NCI-H526 treated with DMSO at 0.1 percent for 48 hours (cell line): ENCODE measurements around the gene RRP15.

ENCODE experiments used
- DNase-seq: peaks from one replicate; lab custom pipeline; 2025; lab: John Stamatoyannopoulos, UW

Gene RRP15

GRCh38 chr1:218341325-218341724, 56.2 kb downstream of the RRP15 start:
- no peak for DNase-seq

GRCh38 chr1:218342091-218342490, 57.0 kb downstream of the RRP15 start:
- no peak for DNase-seq

GRCh38 chr1:218344814-218345672, 60.0 kb downstream of the RRP15 start, which contains the start of gene TGFB2:
Gene TGFB2, plus strand, starts transcription at chr1:218345336. Its CDS starts 1,366 bp downstream, at chr1:218346702.
- DNase-seq: no peak

- DNase-seq: peak; percentile 76
Observed at GRCh38 chr1:218345673-218346390, 60.7 kb downstream of the RRP15 start.

- no peak for DNase-seq
Observed at GRCh38 chr1:218346391-218347204, 61.5 kb downstream of the RRP15 start.

GRCh38 chr1:218347336-218347722, 62.2 kb downstream of the RRP15 start:
- DNase-seq: no peak

GRCh38 chr1:218347723-218348627, 62.9 kb downstream of the RRP15 start:
- DNase-seq: no peak

GRCh38 chr1:218348628-218349071, 63.6 kb downstream of the RRP15 start:
- DNase-seq: no peak

GRCh38 chr1:218349348-218350034, 64.4 kb downstream of the RRP15 start:
- no peak for DNase-seq

GRCh38 chr1:218350035-218350525, 65.0 kb downstream of the RRP15 start:
- no peak for DNase-seq

GRCh38 chr1:218350801-218351266, 65.7 kb downstream of the RRP15 start:
- DNase-seq: no peak

- DNase-seq: no peak
Observed at GRCh38 chr1:218351391-218352074, 66.4 kb downstream of the RRP15 start.

GRCh38 chr1:218352075-218352438, 67.0 kb downstream of the RRP15 start:
- no peak for DNase-seq

- DNase-seq: no peak
Observed at GRCh38 chr1:218353656-218354055, 68.6 kb downstream of the RRP15 start.

- no peak for DNase-seq
Observed at GRCh38 chr1:218355278-218355677, 70.2 kb downstream of the RRP15 start.

GRCh38 chr1:218357211-218357892, 72.3 kb downstream of the RRP15 start:
- no peak for DNase-seq

GRCh38 chr1:218357893-218358232, 72.8 kb downstream of the RRP15 start:
- no peak for DNase-seq

- no peak for DNase-seq
Observed at GRCh38 chr1:218361298-218362065, 76.4 kb downstream of the RRP15 start.
